SK-N-SH (cell line): Measurements from ENCODE around the gene KLF17. TPM values are rescaled to one million over a fixed set of nuclear protein-coding genes. Genes with fewer than 3 reads are reported as not detected.

Experiments used
- CTCF ChIA-PET: fragments of 300-600, 350-600 bp; formaldehyde crosslinking; extraction: SDS; loops from one replicate; lab custom pipeline; 2021; lab: Yijun Ruan, JAX
- POLR2A ChIA-PET: fragments of 350-600 bp; sonication (Branson Sonifier 250); formaldehyde crosslinking; extraction: SDS; loops from one replicate; lab custom pipeline; 2020; ENCODE audit warnings: antibody characterized with exemption, inconsistent platforms; lab: Yijun Ruan, JAX
- DNase-seq: peaks from one replicate; pipeline ENCODE4 v3.0.0; 2012
- H2AFZ ChIP-seq: fragments of 200-600 bp; sonication (generic); 2 replicates; pipeline ENCODE4 v1.8.1; 2016; ENCODE audit warnings: antibody characterized with exemption, mild to moderate bottlenecking, low read depth
- H3F3A ChIP-seq: fragments of 200-600 bp; sonication (generic); replicated peaks from 2 replicates; pipeline ENCODE3; 2016; ENCODE audit warnings: antibody characterized with exemption, mild to moderate bottlenecking; ENCODE audit not compliant: insufficient read depth
- H3K27ac ChIP-seq, 2 experiments: fragments of 200-500 bp in 1 of 2; fragments of 200-600 bp in 1 of 2; sonication (Bioruptor generic) in 1 of 2; sonication (generic), shearing (Covaris generic) in 1 of 2; 2 replicates each; pipeline versions ENCODE4 v1.5.1 to v1.6.1; 2014 to 2016; ENCODE audit warnings: low read depth in 2 of 2, inconsistent platforms in 1 of 2, low read length in 1 of 2, mild to moderate bottlenecking in 1 of 2, mixed read lengths in 1 of 2
- H3K27me3 ChIP-seq: fragments of 200-600 bp; sonication (generic), shearing (Covaris generic); 2 replicates; pipeline ENCODE4 v1.6.1; 2016; ENCODE audit warnings: mixed run types; ENCODE audit not compliant: insufficient read depth
- H3K36me3 ChIP-seq, 2 experiments: fragments of 200-500 bp in 1 of 2; fragments of 200-600 bp in 1 of 2; sonication (Bioruptor generic) in 1 of 2; sonication (generic) in 1 of 2; replicated peaks in 1 of 2; 2 replicates each; pipeline versions ENCODE3 to v1.5.1; 2014 to 2016; ENCODE audit warnings: low read length in 1 of 2, mild to moderate bottlenecking in 1 of 2; ENCODE audit not compliant: insufficient read depth in 2 of 2, control insufficient read depth in 1 of 2
- H3K4me1 ChIP-seq, 2 experiments: fragments of 200-500 bp in 1 of 2; fragments of 200-600 bp in 1 of 2; sonication (Bioruptor generic) in 1 of 2; sonication (generic), shearing (Covaris generic) in 1 of 2; 2 replicates each; pipeline versions ENCODE4 v1.5.1 to v1.6.1; 2014 to 2016; ENCODE audit warnings: low read depth in 1 of 2, low read length in 1 of 2, mixed run types in 1 of 2; ENCODE audit not compliant: insufficient read depth in 2 of 2, control insufficient read depth in 1 of 2
- H3K4me2 ChIP-seq: fragments of 200-600 bp; sonication (generic), shearing (Covaris generic); 2 replicates; pipeline ENCODE4 v1.6.1; 2017; ENCODE audit warnings: mixed run types
- H3K4me3 ChIP-seq, 2 experiments: fragments of 200-500 bp in 1 of 2; fragments of 200-600 bp in 1 of 2; sonication (Bioruptor generic) in 1 of 2; sonication (generic), shearing (Covaris generic) in 1 of 2; 2 replicates each; pipeline versions ENCODE4 v1.5.1 to v1.8.1; 2014 to 2016; ENCODE audit warnings: low read depth in 2 of 2, inconsistent platforms in 1 of 2, low read length in 1 of 2, mild to moderate bottlenecking in 1 of 2, mixed read lengths in 1 of 2, moderate library complexity in 1 of 2
- H3K79me2 ChIP-seq: fragments of 200-600 bp; sonication (generic); 2 replicates; pipeline ENCODE4 v1.8.1; 2017; ENCODE audit warnings: mild to moderate bottlenecking; ENCODE audit not compliant: insufficient read depth
- H3K9ac ChIP-seq: fragments of 200-600 bp; sonication (generic); 2 replicates; pipeline ENCODE4 v1.6.1; 2017; ENCODE audit warnings: mixed run types
- H3K9me2 ChIP-seq: fragments of 200-600 bp; sonication (generic); 2 replicates; pipeline ENCODE4 v1.6.1; 2017; ENCODE audit warnings: mixed run types
- H3K9me3 ChIP-seq: fragments of 200-600 bp; sonication (generic); 2 replicates; pipeline ENCODE4 v1.6.1; 2017; ENCODE audit warnings: mixed run types, mild to moderate bottlenecking, moderate library complexity
- H4K20me1 ChIP-seq: fragments of 200-600 bp; sonication (generic); 2 replicates; pipeline ENCODE4 v1.6.1; 2017; ENCODE audit warnings: mild to moderate bottlenecking, mixed run types; ENCODE audit not compliant: insufficient read depth
- CHD2 ChIP-seq: fragments of 150-350 bp; IDR thresholded peaks from 2 replicates; pipeline ENCODE4 v1.6.1; 2018; ENCODE audit warnings: low read length; ENCODE audit not compliant: partially characterized antibody
- FOSL2 ChIP-seq: IDR thresholded peaks from 2 replicates; pipeline ENCODE4 v1.4.0; 2012; ENCODE audit warnings: low read depth, mild to moderate bottlenecking, moderate library complexity, borderline replicate concordance
- GABPA ChIP-seq: IDR thresholded peaks from 2 replicates; pipeline ENCODE4 v1.4.0; 2012; ENCODE audit warnings: low read depth, mild to moderate bottlenecking
- MEF2A ChIP-seq: IDR thresholded peaks from 2 replicates; pipeline ENCODE4 v1.4.0; 2012; ENCODE audit warnings: low read depth, borderline replicate concordance
- NFIC ChIP-seq: IDR thresholded peaks from 2 replicates; pipeline ENCODE4 v1.4.0; 2012; ENCODE audit warnings: borderline replicate concordance
- RFX5 ChIP-seq: IDR thresholded peaks from 2 replicates; pipeline ENCODE4 v1.6.1; 2012; ENCODE audit warnings: mild to moderate bottlenecking, improper control_type of control experiment, low read length
- SIN3A ChIP-seq: IDR thresholded peaks from 2 replicates; pipeline ENCODE4 v1.6.1; 2012; ENCODE audit warnings: low read depth, mild to moderate bottlenecking, low read length, moderate library complexity, borderline replicate concordance
- WGBS: methylation state at CpG from one replicate; pipeline ENCODE4 v1.1.6; 2017; ENCODE audit warnings: low lambda C conversion rate; 5-methylcytosine and 5-hydroxymethylcytosine counted together
- polyA plus RNA-seq, 3 experiments: library from polyadenylated mRNA; depleted of rRNA; stranded (reverse); fragments of >200 nt; gene quantifications; 2 replicates each; pipeline ENCODE4 v1.2.3, GENCODE V29; 2012
- TF ChIP-seq, protein P1 (sequence below): IDR thresholded peaks from 2 replicates; pipeline ENCODE4 v1.4.0; 2012; ENCODE audit warnings: low read depth, borderline replicate concordance
- TF ChIP-seq, protein P2 (sequence below): fragments of 150-350 bp; IDR thresholded peaks from 2 replicates; pipeline ENCODE4 v1.6.1; 2017; ENCODE audit warnings: antibody characterized with exemption, low read length, low read depth, borderline replicate concordance

Gene KLF17
- polyA plus RNA-seq, 1 of the 3 experiments (the other 2 are of a cell fraction): 0.21 TPM

DNA sequence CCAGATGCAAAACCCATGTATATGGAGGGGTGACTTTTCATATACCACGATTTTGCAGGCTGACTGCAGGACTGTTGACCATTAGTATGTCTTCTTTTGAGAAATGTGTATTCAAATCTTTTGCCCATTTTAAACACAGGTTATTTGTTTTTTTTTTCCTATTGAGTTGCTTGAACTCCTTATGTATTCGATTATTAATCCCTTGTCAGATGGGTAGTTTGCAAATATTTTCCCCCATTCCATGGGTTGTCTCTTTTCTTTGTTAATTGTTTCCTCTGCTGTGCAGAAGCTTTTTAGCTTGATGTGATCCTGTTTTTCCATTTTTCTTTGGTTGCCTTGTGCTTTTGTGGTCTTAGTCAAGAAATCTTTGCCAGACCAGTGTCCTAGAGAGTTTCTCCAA, 24.6 kb upstream of the KLF17 start:
- Histone ChIP-seq H3K9me2 (no peaks in the 10 kb centered on the region), H3F3A (peaks cover 8% of the 10 kb centered on the region)
- TF ChIP-seq, protein P1, sequence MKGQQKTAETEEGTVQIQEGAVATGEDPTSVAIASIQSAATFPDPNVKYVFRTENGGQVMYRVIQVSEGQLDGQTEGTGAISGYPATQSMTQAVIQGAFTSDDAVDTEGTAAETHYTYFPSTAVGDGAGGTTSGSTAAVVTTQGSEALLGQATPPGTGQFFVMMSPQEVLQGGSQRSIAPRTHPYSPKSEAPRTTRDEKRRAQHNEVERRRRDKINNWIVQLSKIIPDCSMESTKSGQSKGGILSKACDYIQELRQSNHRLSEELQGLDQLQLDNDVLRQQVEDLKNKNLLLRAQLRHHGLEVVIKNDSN: no peak
- TF ChIP-seq, all 33 proteins: peak for 0
- Histone ChIP-seq H3K9ac (no peak overlapping the region), H3K9me3 (no peaks in the 10 kb centered on the region), H3K4me2 (no peak overlapping the region), H3K79me2 (no peaks in the 10 kb centered on the region), H4K20me1 (no peaks in the 10 kb centered on the region), H3K4me3 (no peak overlapping the region), H3K27me3 (no peaks in the 10 kb centered on the region), H2AFZ (no peak overlapping the region), H3K36me3 (no peaks in the 10 kb centered on the region), H3K27ac (no peak overlapping the region), H3K4me1 (no peaks in the 10 kb centered on the region)
- DNase-seq: no peak
- POLR2A ChIA-PET: no interaction called here
- 44% methylated on average over 2 of the region's 2 CpGs for WGBS
- CTCF ChIA-PET: no interaction called here

DNA sequence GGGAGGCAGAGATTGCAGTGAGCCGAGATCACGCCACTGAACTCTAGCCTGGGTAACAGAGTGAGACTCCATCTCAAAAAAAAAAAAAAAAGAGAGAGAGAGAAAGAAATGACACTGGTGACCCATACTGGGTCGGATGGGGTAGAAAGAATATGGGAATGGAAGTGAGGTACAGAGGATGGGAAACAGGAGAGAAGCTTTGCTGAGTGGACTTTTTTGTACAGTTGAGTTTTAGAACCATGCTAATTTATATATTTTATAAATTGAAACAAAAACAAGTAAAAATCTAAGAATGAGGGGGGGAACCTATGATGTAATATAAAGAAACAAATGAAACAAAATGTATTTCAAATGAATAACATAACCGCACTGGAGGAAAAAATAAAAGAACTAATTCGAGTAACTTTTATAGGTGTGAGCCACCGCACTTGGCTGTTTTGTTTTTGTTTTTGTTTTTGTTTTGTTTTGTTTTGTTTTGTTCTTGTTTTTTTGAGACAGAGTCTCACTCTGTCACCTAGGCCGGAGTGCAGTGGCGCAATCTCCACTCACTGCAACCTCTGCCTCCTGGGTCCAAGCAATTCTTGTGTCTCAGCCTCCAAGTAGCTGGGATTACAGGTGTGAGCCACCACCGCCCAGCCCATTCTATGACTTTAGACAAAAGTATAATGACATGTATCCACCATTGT, 18.3 kb upstream of the KLF17 start:
- Histone ChIP-seq H4K20me1 (no peaks in the 10 kb centered on the region), H3K4me1 (no peaks in the 10 kb centered on the region), H3K9me3 (no peaks in the 10 kb centered on the region), H3K4me3 (no peak overlapping the region), H3K9me2 (no peaks in the 10 kb centered on the region), H3K9ac (no peak overlapping the region), H3K27me3 (no peaks in the 10 kb centered on the region), H3K27ac (no peak overlapping the region), H3F3A (peaks cover 4% of the 10 kb centered on the region), H3K4me2 (no peak overlapping the region)
- POLR2A ChIA-PET: no interaction called here
- 87% methylated on average over 9 of the region's 9 CpGs for WGBS
- no peak for DNase-seq
- TF ChIP-seq SIN3A (no peak), GABPA (no peak)
- TF ChIP-seq, all 33 proteins: peak for 0
- CTCF ChIA-PET: no interaction called here
- H2AFZ ChIP-seq: no peak overlapping the region
- H3K79me2 ChIP-seq: no peaks in the 10 kb centered on the region
- H3K36me3 ChIP-seq: no peaks in the 10 kb centered on the region

DNA sequence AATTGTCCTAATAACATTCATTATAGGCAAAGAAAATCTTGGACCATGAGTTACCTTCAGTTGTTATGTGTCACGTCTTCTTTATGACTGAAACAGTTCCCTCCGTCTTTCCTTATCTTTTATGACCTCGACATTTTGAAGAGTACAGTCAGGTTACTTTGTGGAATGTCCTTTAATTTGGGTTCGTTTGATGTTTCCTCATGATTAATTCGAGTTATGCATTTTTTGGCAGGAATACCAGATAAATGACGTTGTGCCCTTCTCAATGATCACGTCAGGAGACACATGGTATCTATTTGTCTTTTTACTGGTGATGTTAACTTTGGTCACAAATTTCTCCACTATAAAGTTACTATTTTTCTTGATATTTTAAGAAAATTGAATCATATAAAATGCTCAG, 17.3 kb upstream of the KLF17 start:
- Histone ChIP-seq H3K79me2 (no peaks in the 10 kb centered on the region), H3K9me2 (no peaks in the 10 kb centered on the region), H3K27ac (no peak overlapping the region), H3K27me3 (no peaks in the 10 kb centered on the region), H3K4me2 (no peak overlapping the region), H3K9me3 (no peaks in the 10 kb centered on the region), H4K20me1 (no peaks in the 10 kb centered on the region), H3K4me1 (no peaks in the 10 kb centered on the region), H2AFZ (no peak overlapping the region), H3F3A (peaks cover 4% of the 10 kb centered on the region), H3K4me3 (no peak overlapping the region), H3K36me3 (no peaks in the 10 kb centered on the region), H3K9ac (no peak overlapping the region)
- TF ChIP-seq RFX5: no peak
- no peak for TF ChIP-seq NFIC
- TF ChIP-seq CHD2: no peak
- TF ChIP-seq MEF2A: no peak
- TF ChIP-seq, protein P2, sequence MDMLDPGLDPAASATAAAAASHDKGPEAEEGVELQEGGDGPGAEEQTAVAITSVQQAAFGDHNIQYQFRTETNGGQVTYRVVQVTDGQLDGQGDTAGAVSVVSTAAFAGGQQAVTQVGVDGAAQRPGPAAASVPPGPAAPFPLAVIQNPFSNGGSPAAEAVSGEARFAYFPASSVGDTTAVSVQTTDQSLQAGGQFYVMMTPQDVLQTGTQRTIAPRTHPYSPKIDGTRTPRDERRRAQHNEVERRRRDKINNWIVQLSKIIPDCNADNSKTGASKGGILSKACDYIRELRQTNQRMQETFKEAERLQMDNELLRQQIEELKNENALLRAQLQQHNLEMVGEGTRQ: no peak
- no peak for TF ChIP-seq FOSL2
- CTCF ChIA-PET: no interaction called here
- whole genome bisulfite sequencing: 67% methylated on average over 7 of the region's 7 CpGs
- DNase-seq: no peak
- POLR2A ChIA-PET: no interaction called here
